Muscle of leg (tissue), 11 donors: ENCODE results near the gene NFASC. TPM values are rescaled to one million over a fixed set of nuclear protein-coding genes. Genes with fewer than 3 reads are reported as not detected.

Experiments used
- DNase-seq: peaks from one replicate; pipeline ENCODE4 v3.0.0; 2013
- H3K27ac ChIP-seq: one replicate; pipeline ENCODE4 v1.5.1; 2013; ENCODE audit warnings: mild to moderate bottlenecking, low read length, control low read depth
- H3K27me3 ChIP-seq: one replicate; pipeline ENCODE4 v1.6.1; 2013; ENCODE audit warnings: low read length; ENCODE audit not compliant: control insufficient read depth, insufficient read depth
- H3K36me3 ChIP-seq: one replicate; pipeline ENCODE4 v1.6.1; 2013; ENCODE audit warnings: low read length; ENCODE audit not compliant: control insufficient read depth, insufficient read depth
- H3K4me1 ChIP-seq: one replicate; pipeline ENCODE4 v1.6.1; 2013; ENCODE audit warnings: low read length; ENCODE audit not compliant: control insufficient read depth, insufficient read depth
- H3K4me3 ChIP-seq: one replicate; pipeline ENCODE4 v1.5.1; 2013; ENCODE audit warnings: low read length, control low read depth
- H3K9me3 ChIP-seq: replicated peaks from 2 replicates; pipeline ENCODE4 v1.6.1; 2013; ENCODE audit warnings: low read depth, low read length; ENCODE audit not compliant: control insufficient read depth
- WGBS: methylation state at CpG from one replicate; pipeline ENCODE4 v1.1.5; 2013; ENCODE audit warnings: missing lambda C conversion rate; ENCODE audit not compliant: insufficient coverage; 5-methylcytosine and 5-hydroxymethylcytosine counted together
- polyA plus RNA-seq, 8 donors: library from polyadenylated mRNA; unstranded; fragments of 120-200 nt; gene quantifications; one replicate each; pipeline versions ENCODE4 v1.2.1 to v1.2.3, GENCODE V29; 2013; ENCODE audit warnings: inconsistent platforms in 1 of 8, low replicate concordance in 1 of 8; ENCODE audit not compliant: insufficient read length in 8 of 8, insufficient read depth in 1 of 8
- total RNA-seq: library from RNA; stranded (reverse); fragments of 120-200 nt; gene quantifications from one replicate; pipeline ENCODE4 v1.2.4, GENCODE V29; 2013

Gene NFASC
- total and polyA plus RNA-seq, 9 donors = 0.81 to 1.8 (median 1.1) TPM

DNA sequence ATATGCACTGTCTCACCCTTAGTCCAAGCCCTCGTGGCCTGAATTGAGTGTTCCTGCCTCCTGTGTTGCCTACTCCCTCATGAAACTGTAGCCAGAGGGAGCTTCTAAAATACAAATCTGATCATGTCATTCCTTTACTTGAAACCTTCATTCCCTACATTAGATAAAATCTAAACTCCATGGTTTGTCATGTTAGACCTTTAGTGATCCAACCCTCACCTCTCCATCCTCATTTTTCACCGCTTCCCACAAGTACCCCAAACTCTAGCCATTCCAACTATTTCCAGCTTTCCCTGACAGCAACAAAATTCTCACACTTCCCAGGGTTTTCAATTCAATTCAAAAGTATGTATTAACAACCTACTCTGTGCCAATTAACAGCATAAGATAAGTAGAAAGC, 154.0 kb downstream of the NFASC start:
- Histone ChIP-seq H3K27ac (no peak overlapping the region), H3K4me1 (no peaks in the 10 kb centered on the region), H3K9me3 (no peaks in the 10 kb centered on the region), H3K4me3 (no peak overlapping the region), H3K36me3 (no peaks in the 10 kb centered on the region), H3K27me3 (peaks cover 15% of the 10 kb centered on the region)
- 95% methylated on average over 2 of the region's 2 CpGs for WGBS
- DNase-seq = no peak

DNA sequence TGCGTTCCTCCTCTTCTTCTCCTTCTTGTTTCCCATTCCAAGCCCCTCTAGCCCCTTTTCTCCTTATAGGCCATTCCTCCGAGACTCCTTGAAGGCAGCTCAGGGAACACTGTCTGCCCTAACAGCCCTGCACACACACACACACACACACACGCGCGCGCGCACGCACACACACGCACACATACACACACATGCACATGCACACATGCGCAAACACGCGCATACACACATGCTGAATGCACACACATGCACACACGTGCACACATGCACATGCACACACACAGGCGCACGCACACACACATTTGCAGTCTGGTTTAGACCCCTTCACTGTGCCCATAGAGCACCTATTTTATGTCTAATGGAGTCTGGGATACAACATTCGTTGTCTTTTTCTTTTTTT, 154.6 kb downstream of the NFASC start:
- H3K27me3 ChIP-seq = peaks cover 14% of the 10 kb centered on the region
- peaks cover 3% of the 10 kb centered on the region for H3K4me1 ChIP-seq
- WGBS = 69% methylated on average over 3 of the region's 16 CpGs
- DNase-seq = no peak
- H3K4me3 ChIP-seq = no peak overlapping the region
- no peak overlapping the region for H3K27ac ChIP-seq
- H3K9me3 ChIP-seq = no peaks in the 10 kb centered on the region
- H3K36me3 ChIP-seq = no peaks in the 10 kb centered on the region

DNA sequence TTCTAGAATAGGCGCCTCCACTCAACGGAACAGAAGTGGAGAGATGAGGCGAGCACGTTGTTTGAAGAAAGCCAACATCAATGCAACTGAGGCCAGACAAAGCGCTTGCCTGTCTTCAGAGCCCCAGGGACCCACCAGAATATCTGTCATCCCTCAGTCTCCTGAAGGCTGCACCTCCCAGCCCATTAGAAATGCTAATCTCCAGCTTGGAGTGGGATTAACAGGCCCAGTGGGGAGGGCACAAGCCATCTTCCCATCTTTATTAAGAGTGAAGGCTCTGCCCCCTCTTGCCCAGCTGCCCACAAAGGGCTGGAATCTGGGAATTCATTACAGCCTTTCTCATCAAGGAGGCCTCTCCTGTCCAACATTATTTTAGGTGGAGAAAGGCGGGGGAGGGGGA, 155.5 kb downstream of the NFASC start:
- 59% methylated on average over 5 of the region's 6 CpGs for WGBS
- DNase-seq = no peak
- Histone ChIP-seq H3K36me3 (no peaks in the 10 kb centered on the region), H3K4me1 (peaks cover 11% of the 10 kb centered on the region), H3K4me3 (no peak overlapping the region), H3K27ac (no peak overlapping the region), H3K9me3 (no peaks in the 10 kb centered on the region), H3K27me3 (peaks cover 20% of the 10 kb centered on the region)

DNA sequence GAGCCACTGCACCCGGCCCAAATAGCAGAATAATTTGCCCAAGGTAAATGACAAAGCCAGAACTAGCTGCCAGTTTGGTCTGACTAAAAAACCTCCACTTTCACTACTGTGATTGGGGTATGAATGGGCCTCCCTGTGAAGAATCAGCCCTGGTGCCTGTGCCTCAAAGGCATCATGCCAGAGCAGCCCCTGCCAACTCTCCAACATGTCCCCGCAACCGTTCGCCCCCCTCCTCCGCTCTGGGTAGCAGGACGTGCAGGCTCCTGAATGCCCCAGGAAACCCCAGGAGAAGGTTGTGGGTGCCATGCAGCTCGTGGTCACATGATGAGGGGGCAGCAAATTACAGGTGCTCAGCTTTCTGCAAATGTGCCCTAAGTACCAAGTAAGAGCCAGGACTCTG, 157.7 kb downstream of the NFASC start:
- no peaks in the 10 kb centered on the region for H3K9me3 ChIP-seq
- H3K4me3 ChIP-seq = no peak overlapping the region
- peaks cover 21% of the 10 kb centered on the region for H3K27me3 ChIP-seq
- WGBS = 75% methylated on average over 7 of the region's 7 CpGs
- no peak overlapping the region for H3K27ac ChIP-seq
- peaks cover 15% of the 10 kb centered on the region for H3K4me1 ChIP-seq
- DNase-seq = no peak
- no peaks in the 10 kb centered on the region for H3K36me3 ChIP-seq

DNA sequence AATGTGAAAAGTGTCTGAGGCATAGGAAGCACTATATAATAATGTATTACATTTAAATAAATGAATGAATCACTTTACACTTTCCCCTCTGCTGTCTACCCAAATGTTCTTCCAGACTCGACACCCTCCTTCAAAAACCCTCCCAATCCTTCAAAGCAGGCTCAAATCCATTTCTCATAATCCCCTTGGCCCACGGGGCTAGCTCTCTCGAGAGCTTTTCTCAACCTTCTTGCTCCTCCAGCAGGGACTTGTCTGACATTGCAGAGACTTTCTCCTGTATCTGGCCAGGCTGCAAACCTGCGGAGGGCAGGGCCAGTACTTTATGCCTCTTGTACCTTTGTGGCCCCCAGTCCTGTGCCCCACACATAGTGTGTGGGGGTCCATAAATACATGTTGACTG, 158.3 kb downstream of the NFASC start:
- Histone ChIP-seq H3K36me3 (no peaks in the 10 kb centered on the region), H3K9me3 (no peaks in the 10 kb centered on the region), H3K27me3 (peaks cover 21% of the 10 kb centered on the region), H3K4me3 (no peak overlapping the region), H3K4me1 (peaks cover 15% of the 10 kb centered on the region), H3K27ac (no peak overlapping the region)
- no peak for DNase-seq
- WGBS = 60% methylated on average over 3 of the region's 4 CpGs

DNA sequence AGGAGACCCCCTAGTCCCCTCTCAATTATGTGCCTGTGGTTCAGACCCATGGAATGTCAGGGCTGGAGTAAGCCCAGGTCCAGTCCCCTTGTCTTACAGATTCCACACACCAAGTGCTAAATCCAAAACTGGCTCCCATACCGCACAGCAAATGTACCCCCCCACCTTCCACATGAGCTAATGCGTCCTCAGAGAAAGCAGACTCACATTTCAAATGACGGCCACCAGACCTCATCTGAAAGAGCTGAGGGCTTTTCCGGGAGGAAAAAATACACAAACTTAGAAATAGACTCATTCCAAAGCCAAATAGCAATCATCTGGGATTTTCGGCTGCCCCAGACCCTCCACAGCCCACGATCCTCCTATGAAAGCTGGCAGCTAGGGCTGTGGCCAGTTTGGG, 159.6 kb downstream of the NFASC start:
- Histone ChIP-seq H3K27me3 (peaks cover 21% of the 10 kb centered on the region), H3K4me3 (no peak overlapping the region), H3K27ac (peak overlapping the region; percentile 35), H3K4me1 (peaks cover 15% of the 10 kb centered on the region), H3K9me3 (no peaks in the 10 kb centered on the region), H3K36me3 (no peaks in the 10 kb centered on the region)
- WGBS = 60% methylated on average over 1 of the region's 6 CpGs
- peak; percentile 41 for DNase-seq

DNA sequence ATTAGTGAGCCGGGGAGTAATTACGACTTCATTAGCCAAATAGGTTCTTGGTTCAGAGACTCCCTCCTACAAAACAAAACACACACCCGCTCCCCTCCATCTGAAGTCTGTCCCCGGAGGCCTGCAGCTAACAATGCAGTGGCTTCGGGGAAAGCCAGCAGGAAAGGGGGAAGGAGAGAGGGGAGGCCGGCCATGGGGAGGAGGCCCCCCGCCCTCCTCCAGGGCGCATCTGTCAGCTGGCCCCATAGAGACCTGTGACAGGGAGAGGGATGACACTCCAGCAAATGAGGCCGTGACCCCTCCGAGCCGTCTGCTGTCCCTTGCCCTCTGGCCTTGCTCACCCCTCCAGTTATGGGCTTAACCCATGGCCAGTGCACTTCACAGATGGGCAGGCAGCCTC, 160.2 kb downstream of the NFASC start:
- H3K27me3 ChIP-seq = peaks cover 21% of the 10 kb centered on the region
- no peak overlapping the region for H3K4me3 ChIP-seq
- H3K9me3 ChIP-seq = no peaks in the 10 kb centered on the region
- 21% methylated on average over 7 of the region's 11 CpGs for WGBS
- no peaks in the 10 kb centered on the region for H3K36me3 ChIP-seq
- H3K27ac ChIP-seq = peak overlapping the region; percentile 35
- peaks cover 15% of the 10 kb centered on the region for H3K4me1 ChIP-seq
- peak; percentile 16 for DNase-seq

DNA sequence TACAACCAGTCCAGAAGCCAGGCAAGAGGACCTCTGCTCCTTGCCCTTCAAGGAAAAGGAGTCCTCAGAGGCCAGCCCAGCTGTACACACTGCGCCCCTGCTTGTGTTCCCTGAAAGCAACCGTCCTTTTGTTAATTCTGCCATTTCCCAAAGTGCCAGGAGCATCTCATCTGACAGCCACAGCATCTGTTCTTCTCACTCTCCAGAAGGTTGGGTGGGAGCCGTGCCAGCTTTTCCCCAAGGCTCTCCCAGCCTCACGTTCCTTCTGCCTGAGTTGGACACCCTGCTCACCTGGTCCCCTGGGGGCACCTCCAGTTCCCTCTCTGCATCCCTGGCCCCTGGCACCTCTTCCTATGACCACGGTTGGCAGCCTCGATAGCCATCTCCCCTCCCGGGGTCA, 161.8 kb downstream of the NFASC start:
- no peaks in the 10 kb centered on the region for H3K36me3 ChIP-seq
- WGBS = 49% methylated on average over 2 of the region's 7 CpGs
- H3K27me3 ChIP-seq = peaks cover 14% of the 10 kb centered on the region
- DNase-seq = no peak
- no peak overlapping the region for H3K27ac ChIP-seq
- peaks cover 15% of the 10 kb centered on the region for H3K4me1 ChIP-seq
- H3K4me3 ChIP-seq = no peak overlapping the region
- H3K9me3 ChIP-seq = no peaks in the 10 kb centered on the region

DNA sequence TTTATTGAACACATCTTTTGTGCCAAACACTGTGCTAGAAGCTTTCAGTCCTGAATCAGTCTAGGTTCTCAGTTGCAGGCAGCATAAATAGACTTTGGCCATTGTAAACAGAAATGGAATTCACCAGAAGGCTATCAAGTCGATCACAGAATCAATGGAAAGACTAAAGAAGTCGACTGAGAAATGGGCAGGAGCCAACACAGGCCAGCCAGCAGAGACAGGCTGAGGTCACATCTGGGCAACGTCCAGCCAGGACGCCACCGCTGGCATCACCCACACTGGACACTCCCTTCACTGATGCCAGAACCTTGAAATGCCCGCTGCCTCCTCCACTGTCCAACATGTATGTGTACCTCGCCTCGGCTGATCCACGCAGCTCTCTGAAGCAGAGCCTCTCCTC, 166.9 kb downstream of the NFASC start:
- Histone ChIP-seq H3K4me1 (peaks cover 11% of the 10 kb centered on the region), H3K4me3 (no peak overlapping the region), H3K27me3 (peaks cover 21% of the 10 kb centered on the region), H3K9me3 (no peaks in the 10 kb centered on the region), H3K27ac (no peak overlapping the region), H3K36me3 (no peaks in the 10 kb centered on the region)
- 88% methylated on average over 5 of the region's 9 CpGs for WGBS
- no peak for DNase-seq

DNA sequence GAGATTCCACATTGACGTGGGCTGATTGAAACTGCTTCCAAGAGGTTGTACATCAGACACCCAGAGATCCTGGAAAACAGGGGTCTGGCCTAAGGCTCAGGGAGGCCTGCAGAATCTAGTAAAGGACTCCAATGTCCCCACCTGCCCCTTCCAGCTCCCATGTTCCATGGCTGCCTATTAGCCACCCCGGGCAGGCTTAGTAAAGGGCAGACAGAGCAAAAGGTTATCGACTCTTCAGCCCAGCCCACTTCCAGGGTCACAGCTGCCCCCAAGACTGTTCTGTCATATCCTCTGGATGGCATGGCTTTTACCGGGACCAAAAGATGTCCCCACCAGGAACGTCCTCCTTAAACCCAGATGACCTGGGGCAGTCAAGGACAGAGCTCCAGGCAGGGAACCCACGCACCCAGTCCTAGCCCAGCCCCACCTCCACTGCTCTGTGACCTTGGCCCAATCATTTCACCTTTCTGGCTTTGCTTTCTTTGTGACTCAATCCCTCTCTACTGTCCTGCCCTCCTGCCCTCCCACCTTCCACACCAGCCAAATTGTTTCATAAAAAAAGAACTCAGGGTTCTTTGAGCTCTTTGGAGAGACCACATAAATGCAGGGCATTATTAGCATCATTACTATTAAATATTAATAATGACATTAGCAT, 167.6 kb downstream of the NFASC start:
- no peaks in the 10 kb centered on the region for H3K9me3 ChIP-seq
- no peak for DNase-seq
- no peak overlapping the region for H3K4me3 ChIP-seq
- no peaks in the 10 kb centered on the region for H3K36me3 ChIP-seq
- peaks cover 25% of the 10 kb centered on the region for H3K27me3 ChIP-seq
- H3K27ac ChIP-seq = no peak overlapping the region
- WGBS = 75% methylated on average over 6 of the region's 6 CpGs
- H3K4me1 ChIP-seq = peaks cover 9% of the 10 kb centered on the region
